Fibroblast of upper back skin (primary cell): Measurements from ENCODE around the gene OTUD7B.

ENCODE experiments used
- DNase-seq: peaks from one replicate; pipeline ENCODE4 v3.0.0-alpha.2; 2013

OTUD7B gene

GRCh38 chr1:149915429-149916192, 94.9 kb downstream of the OTUD7B start:
- DNase-seq = no peak

DNA sequence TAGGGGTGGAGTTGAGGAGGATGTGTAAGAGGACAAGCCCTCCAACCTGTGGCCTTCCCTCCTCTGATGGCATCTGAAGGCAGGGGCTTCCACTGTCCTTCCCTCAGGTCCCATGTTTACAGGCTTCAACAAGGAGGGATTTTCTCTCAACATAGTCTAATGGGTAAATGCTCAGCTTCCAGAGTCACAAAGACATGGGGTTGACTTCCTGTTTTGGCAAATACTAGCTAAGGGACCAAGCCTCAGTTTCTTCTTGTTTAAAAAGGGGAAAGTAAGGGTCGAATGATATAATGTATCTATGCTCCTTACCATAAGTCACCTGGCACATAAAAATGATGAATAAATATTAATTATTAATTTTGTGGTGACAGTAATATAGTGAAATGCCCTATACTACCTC, 96.0 kb downstream of the OTUD7B start:
- DNase-seq = no peak

DNA sequence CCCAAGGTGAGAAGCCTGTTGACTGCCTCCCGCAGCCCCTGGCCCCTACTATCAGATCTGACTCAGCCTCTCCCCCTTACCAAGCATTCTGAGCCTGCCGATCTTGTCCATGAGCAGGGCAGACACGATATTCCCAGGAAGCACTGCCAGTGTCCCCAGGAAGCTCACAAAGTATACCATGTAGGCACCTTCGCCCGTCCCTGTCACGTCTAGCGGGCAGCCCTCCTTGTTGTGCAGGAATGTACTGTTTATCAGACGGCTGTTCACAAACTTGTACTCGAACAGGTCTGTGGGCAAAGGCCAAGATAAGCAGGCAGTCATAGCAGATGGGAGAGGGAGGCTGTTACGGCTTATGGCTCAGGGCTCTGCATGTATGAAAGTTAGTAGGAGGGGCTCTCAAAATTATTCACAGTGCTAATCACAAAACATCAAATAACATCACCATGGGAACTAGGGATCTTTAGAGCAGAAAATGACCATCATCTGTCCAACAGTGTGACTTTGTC, 103.9 kb downstream of the OTUD7B start:
- DNase-seq = no peak

DNA sequence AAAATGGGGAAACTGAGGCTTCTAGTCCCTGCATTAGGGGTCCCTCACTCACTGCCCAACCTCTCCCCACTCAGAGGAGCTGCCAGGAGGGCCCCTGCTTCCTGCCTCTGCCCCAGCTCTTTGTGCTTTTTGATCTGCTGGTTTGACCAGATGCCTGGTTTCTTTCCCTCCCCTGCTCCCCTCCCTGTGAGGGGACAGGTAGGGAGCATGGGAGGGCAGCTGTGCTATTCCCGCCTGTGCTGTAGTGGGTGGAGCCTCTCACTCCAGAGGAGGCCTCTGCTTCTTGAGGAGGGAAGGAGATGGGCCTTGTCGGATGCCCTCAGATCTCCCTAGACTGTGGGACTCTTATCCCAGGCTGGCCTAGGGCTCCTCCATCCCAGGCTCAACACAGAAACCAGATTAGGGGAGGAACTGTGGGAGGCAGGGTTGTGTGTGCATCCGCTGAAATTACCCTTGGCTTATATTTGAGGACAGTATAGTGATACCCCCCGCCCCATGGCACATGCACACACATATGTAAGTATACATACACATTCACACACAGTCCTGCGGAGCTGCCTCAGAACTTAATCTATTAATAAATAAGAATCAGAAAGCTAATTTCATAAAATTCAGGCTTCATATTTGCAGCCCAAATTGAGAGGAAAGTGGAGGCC, 106.6 kb downstream of the OTUD7B start:
- DNase-seq = no peak

DNA sequence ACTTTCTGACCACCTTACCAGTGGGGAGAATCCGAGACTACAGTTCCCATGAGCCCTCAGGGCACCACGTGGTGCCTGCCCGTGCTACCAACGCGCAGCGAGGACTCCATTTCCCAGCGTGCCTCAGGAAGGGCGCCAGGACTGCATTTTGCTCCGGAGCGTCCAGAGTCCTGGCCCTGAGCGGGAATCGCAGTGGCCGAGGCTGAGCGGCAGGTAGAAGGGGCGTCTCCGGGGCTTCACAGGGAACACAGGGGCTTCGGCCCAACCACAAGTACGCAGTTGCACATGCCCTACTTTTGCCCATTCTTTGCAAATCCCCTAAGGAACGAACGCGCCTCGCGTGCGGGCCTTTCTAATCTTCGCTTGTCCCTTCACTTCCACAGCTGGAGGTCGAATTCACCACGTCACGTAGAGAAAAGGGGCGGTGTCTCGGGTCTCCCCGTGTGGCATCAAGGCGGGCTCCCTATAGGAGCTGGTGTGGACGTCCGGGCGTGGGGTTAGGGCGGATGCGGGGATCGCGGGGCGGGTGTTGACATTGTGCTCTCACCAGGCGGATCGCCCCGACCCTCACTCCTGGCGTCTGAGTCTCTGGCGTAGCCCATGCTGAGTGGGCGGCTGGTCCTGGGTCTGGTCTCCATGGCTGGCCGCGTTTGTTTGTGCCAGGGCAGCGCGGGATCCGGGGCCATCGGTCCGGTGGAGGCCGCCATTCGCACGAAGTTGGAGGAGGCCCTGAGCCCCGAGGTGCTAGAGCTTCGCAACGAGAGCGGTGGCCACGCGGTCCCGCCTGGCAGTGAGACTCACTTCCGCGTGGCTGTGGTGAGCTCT, 110.9 kb downstream of the OTUD7B start, which contains the start of gene BOLA1:
Gene BOLA1 (plus strand): TSS at position 109 of the 825 bp plus-strand sequence. CDS start 492 bp downstream, at position 601.
- DNase-seq = peak; percentile 92

- no peak for DNase-seq
Measured at GRCh38 chr1:149896575-149896974, 114.0 kb downstream of the OTUD7B start.

DNA sequence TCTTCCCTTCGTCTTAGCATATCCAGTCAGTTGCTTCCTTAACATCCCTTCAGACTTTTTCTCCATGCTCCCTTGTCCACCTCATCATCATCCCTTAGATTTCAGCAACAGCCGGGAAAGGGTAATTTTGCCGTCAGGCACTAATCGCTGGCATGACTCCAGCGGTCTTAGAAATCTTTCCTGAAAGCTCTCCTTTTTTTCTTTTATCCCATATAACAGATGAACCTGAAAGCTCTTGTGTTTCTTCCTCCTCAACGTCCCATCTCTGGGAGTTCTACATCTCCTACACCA, 121.6 kb downstream of the OTUD7B start:
- peak; percentile 51 for DNase-seq

DNA sequence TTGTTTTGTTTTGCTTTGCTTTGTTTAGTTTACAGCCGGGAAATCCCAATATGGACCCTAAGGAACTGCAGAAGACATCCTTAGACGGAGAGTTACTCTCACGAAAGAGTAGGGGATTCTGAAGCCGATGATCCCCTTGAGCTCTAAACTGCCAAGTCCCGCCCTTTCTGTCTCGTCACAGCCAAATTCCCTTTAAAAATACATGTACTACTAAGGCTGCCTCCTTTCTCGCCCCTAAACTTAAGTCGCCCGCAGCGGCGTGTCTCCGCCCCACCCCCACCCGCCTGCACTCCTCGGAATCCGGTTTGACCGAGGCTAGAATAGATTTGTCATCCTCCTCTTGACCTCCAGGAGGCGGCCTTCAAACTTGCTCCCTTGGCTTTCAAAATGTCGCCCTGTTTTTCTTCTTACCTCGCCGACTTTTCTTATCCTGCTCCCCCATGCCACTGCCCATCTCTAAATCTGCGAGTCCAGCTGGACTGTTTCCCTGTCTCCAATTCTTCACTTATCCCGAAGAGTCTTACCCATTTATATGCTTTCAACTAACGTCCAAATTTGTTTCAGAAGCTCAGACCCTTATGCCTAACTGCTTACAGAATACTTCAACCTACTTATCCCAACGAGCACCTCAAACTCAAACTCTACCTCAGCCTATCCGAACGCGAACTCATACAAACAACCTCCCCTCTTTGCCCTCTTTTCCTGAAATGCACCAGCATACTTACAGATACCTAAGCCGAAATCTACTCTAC, 122.1 kb downstream of the OTUD7B start:
- DNase-seq = peak; percentile 93
